GM23248 (cell line): Measurements from ENCODE around the gene NTSR2.

Experiments
- EZH2 ChIP-seq: fragments of 200-600 bp; sonication (generic); IDR thresholded peaks from 2 replicates; pipeline ENCODE4 v1.6.1; 2018; ENCODE audit warnings: antibody characterized with exemption, mild to moderate bottlenecking; ENCODE audit not compliant: insufficient read depth, poor library complexity, severe bottlenecking
- EZH2phosphoT487 ChIP-seq: fragments of 200-600 bp; sonication (generic); IDR thresholded peaks from 2 replicates; pipeline ENCODE4 v1.6.1; 2018; ENCODE audit warnings: antibody characterized with exemption, moderate library complexity, mild to moderate bottlenecking, low read depth; ENCODE audit not compliant: insufficient read depth

DNA sequence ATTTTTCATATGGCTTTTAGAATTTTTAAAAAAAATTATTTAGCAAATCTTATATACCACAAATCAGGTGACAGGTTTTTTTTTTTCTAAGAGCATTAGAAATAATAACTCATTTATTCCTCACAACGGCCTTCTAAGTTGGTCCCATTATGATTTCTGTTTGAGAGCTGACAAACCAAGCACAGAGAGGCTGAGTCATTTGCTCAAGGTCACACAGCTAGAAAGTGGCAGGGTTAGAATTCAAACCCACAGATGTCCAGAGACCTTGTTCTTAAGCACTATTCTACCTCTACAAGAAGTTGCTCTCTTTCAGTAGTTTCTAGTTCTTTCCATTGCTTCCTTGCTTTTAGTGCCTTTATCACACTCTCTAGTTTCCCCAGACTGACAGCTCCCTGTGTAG is 47.6 kb upstream of the NTSR2 start:
- TF ChIP-seq EZH2: no peak
- no peak for TF ChIP-seq EZH2phosphoT487
